Right ventricle myocardium inferior (tissue), 1 donor: Measurements from ENCODE around the gene FUT1. TPM values are rescaled to one million over a fixed set of nuclear protein-coding genes. Genes with fewer than 3 reads are reported as not detected.
"Not testable (repeated sequence)": the region's sequence is repeated elsewhere in the genome, so short reads cannot be mapped to it uniquely, and the experiment has no call there.

Source experiments
- ATAC-seq: fragments of 200-7000 bp; cut with Tn5 transposase; one replicate; pipeline ENCODE4 v1.9.1; 2020; ENCODE audit warnings: mild to moderate bottlenecking, moderate library complexity
- DNase-seq: peaks from one replicate; pipeline ENCODE4 v3.0.0; 2021; ENCODE audit errors: missing footprints
- intact Hi-C: fragments of 100-400 bp; cut with DNase I; formaldehyde crosslinking; loops from one replicate; pipeline ENCODE4 v1.11.0; 2022
- total RNA-seq: library from RNA; stranded (reverse); fragmentation: NEBNext Ultra II Directional; extraction: Animal tissue kit (Norgen Biotek cat#: 25700); gene quantifications from one replicate; pipeline ENCODE4 v1.2.1, GENCODE V29; 2021
- donor health status: DM: no; HTN: yes; CAD: no; lungs with severe emphysema.

FUT1 gene
- total RNA-seq, 1 donor from 2014 or later = 2.1 TPM

GRCh38 chr19:48770734-48771472, 18.5 kb upstream of the FUT1 start:
- no peak for DNase-seq
- ATAC-seq = no peak
- intact Hi-C loops = no loop called here

- DNase-seq (no peak), ATAC-seq (no peak)
- intact Hi-C loops = no loop called here
Measured at GRCh38 chr19:48770266-48770665, 17.8 kb upstream of the FUT1 start.

GRCh38 chr19:48768994-48769713, 16.7 kb upstream of the FUT1 start:
- intact Hi-C loops = no loop called here
- no peak for ATAC-seq
- DNase-seq = no peak

- DNase-seq, intact Hi-C loops, ATAC-seq: not testable (repeated sequence)
Measured at GRCh38 chr19:48768171-48768753, 15.8 kb upstream of the FUT1 start.

GRCh38 chr19:48765816-48766215, 13.4 kb upstream of the FUT1 start:
- intact Hi-C loops, DNase-seq, ATAC-seq: not testable (repeated sequence)

- DNase-seq (no peak), ATAC-seq (no peak)
- intact Hi-C loops = no loop called here
Measured at GRCh38 chr19:48760504-48761205, 8.2 kb upstream of the FUT1 start.

GRCh38 chr19:48757741-48758144, 5.3 kb upstream of the FUT1 start:
- intact Hi-C loops = no loop called here
- DNase-seq = no peak
- no peak for ATAC-seq

GRCh38 chr19:48757089-48757675, 4.7 kb upstream of the FUT1 start:
- no peak for ATAC-seq
- no peak for DNase-seq
- intact Hi-C loops = no loop called here

GRCh38 chr19:48756686-48757085, 4.2 kb upstream of the FUT1 start:
- ATAC-seq (no peak), DNase-seq (no peak)
- intact Hi-C loops = no loop called here

- ATAC-seq = no peak
- DNase-seq = no peak
- intact Hi-C loops = no loop called here
Measured at GRCh38 chr19:48756212-48756611, 3.8 kb upstream of the FUT1 start.

- intact Hi-C loops = no loop called here
- ATAC-seq (no peak), DNase-seq (no peak)
Measured at GRCh38 chr19:48755787-48756186, 3.3 kb upstream of the FUT1 start.

- DNase-seq = no peak
- ATAC-seq = no peak
- intact Hi-C loops = no loop called here
Measured at GRCh38 chr19:48755084-48755641, 2.7 kb upstream of the FUT1 start, which contains the start of gene FGF21. TSS of gene FGF21 (plus strand) at chr19:48755524. CDS start at chr19:48756237, 713 bp downstream.

GRCh38 chr19:48751845-48752495, 471 bp downstream of the FUT1 start:
- DNase-seq (no peak), ATAC-seq (no peak)
- intact Hi-C loops = loop anchor here (2.0 kb wide), 1 partner anchor 31 kb away; no protein-coding TSS in a partner anchor

GRCh38 chr19:48750771-48751504, 1.5 kb downstream of the FUT1 start:
- intact Hi-C loops = no loop called here
- ATAC-seq = no peak
- DNase-seq = no peak

GRCh38 chr19:48750351-48750750, 2.1 kb downstream of the FUT1 start:
- intact Hi-C loops = no loop called here
- no peak for ATAC-seq
- no peak for DNase-seq

- ATAC-seq = no peak
- intact Hi-C loops = no loop called here
- no peak for DNase-seq
Measured at GRCh38 chr19:48749571-48750198, 2.8 kb downstream of the FUT1 start.
